GM21526 (cell line): ENCODE measurements around the gene AGO3.
"Not testable (repeated sequence)": the region's sequence is repeated elsewhere in the genome, so short reads cannot be mapped to it uniquely, and the experiment has no call there.

Experiments
- ATAC-seq: cut with Tn5 transposase; IDR thresholded peaks from one replicate; pipeline ENCODE4 v1.9.1; 2021; ENCODE audit warnings: moderate library complexity; ENCODE audit not compliant: unreplicated experiment, low FRiP score

The AGO3 gene

GRCh38 chr1:35923791-35924221 is 7.1 kb upstream of the AGO3 start:
- no peak for ATAC-seq

GRCh38 chr1:35924838-35925237 is 6.1 kb upstream of the AGO3 start:
- ATAC-seq, result no peak

GRCh38 chr1:35925741-35926140 is 5.2 kb upstream of the AGO3 start:
- no peak for ATAC-seq

- no peak for ATAC-seq
These were observed 3.4 kb upstream of the AGO3 start for GRCh38 chr1:35927472-35927871.

- no peak for ATAC-seq
These were observed 944 bp upstream of the AGO3 start for GRCh38 chr1:35929730-35930592.

GRCh38 chr1:35931446-35932157 is 697 bp downstream of the AGO3 start:
- ATAC-seq, result peak; percentile 36

- no peak for ATAC-seq
These were observed 1.3 kb downstream of the AGO3 start for GRCh38 chr1:35932158-35932636.

GRCh38 chr1:35932941-35933340 is 2.0 kb downstream of the AGO3 start:
- ATAC-seq, result no peak

- no peak for ATAC-seq
These were observed 4.8 kb downstream of the AGO3 start for GRCh38 chr1:35935442-35936388.

GRCh38 chr1:35936838-35937237 is 5.9 kb downstream of the AGO3 start:
- ATAC-seq, result no peak

- ATAC-seq, result no peak
These were observed 8.6 kb downstream of the AGO3 start for GRCh38 chr1:35939484-35939883.

- no peak for ATAC-seq
These were observed 14.4 kb downstream of the AGO3 start for GRCh38 chr1:35945327-35945726.

- ATAC-seq, result no peak
These were observed 16.6 kb downstream of the AGO3 start for GRCh38 chr1:35947547-35947946.

- ATAC-seq, result no peak
These were observed 27.7 kb downstream of the AGO3 start for GRCh38 chr1:35958558-35958957.

- ATAC-seq, result no peak
These were observed 28.4 kb downstream of the AGO3 start for GRCh38 chr1:35959304-35959703.

- no peak for ATAC-seq
These were observed 32.0 kb downstream of the AGO3 start for GRCh38 chr1:35962952-35963351.

- ATAC-seq, result not testable (repeated sequence)
These were observed 33.4 kb downstream of the AGO3 start for GRCh38 chr1:35964277-35964676.

GRCh38 chr1:35968396-35968795 is 37.5 kb downstream of the AGO3 start:
- no peak for ATAC-seq

GRCh38 chr1:35971601-35972000 is 40.7 kb downstream of the AGO3 start:
- no peak for ATAC-seq

- ATAC-seq, result not testable (repeated sequence)
These were observed 41.7 kb downstream of the AGO3 start for GRCh38 chr1:35972631-35973030.

GRCh38 chr1:35980090-35980489 is 49.2 kb downstream of the AGO3 start:
- no peak for ATAC-seq
